CD4-positive, CD25-positive, alpha-beta regulatory T cell (primary cell): Measurements from ENCODE around the gene PTGER4. TPM values are rescaled to one million over a fixed set of nuclear protein-coding genes. Genes with fewer than 3 reads are reported as not detected.

Source experiments
- ATAC-seq, 2 donors: fragments of 150-1000 bp; cut with Tn5 transposase; one replicate each; pipeline ENCODE4 v1.10.0; 2021; ENCODE audit warnings: low read depth in 2 of 2, moderate number of reproducible peaks in 2 of 2, moderate library complexity in 1 of 2
- DNase-seq, 3 donors: peaks; one replicate each; pipeline versions ENCODE4 v3.0.0 to v3.0.0-alpha.2; 2012 to 2022; ENCODE audit warnings: mixed read lengths in 1 of 3
- H3K27ac ChIP-seq: one replicate; pipeline ENCODE4 v1.7.0; 2013; ENCODE audit warnings: mild to moderate bottlenecking, low read length; ENCODE audit not compliant: insufficient read depth, poor library complexity, severe bottlenecking
- H3K27me3 ChIP-seq: one replicate; pipeline ENCODE4 v1.7.0; 2013; ENCODE audit warnings: low read length; ENCODE audit not compliant: control insufficient read depth, insufficient read depth
- H3K36me3 ChIP-seq: one replicate; pipeline ENCODE4 v1.7.0; 2013; ENCODE audit warnings: mild to moderate bottlenecking, low read length, moderate library complexity; ENCODE audit not compliant: control insufficient read depth, insufficient read depth
- H3K4me1 ChIP-seq: 2 replicates; pipeline ENCODE4 v1.7.0; 2013; ENCODE audit warnings: mild to moderate bottlenecking, low read length; ENCODE audit not compliant: insufficient read depth, control insufficient read depth, poor library complexity, severe bottlenecking
- H3K4me3 ChIP-seq: one replicate; pipeline ENCODE4 v1.7.0; 2013; ENCODE audit warnings: low read depth, mild to moderate bottlenecking, low read length, moderate library complexity
- H3K9me3 ChIP-seq, 2 experiments: 1 replicate in 1 of 2; 2 replicates in 1 of 2; pipeline ENCODE4 v1.7.0; 2013; ENCODE audit warnings: low read length in 2 of 2, mild to moderate bottlenecking in 1 of 2, moderate library complexity in 1 of 2; ENCODE audit not compliant: control insufficient read depth in 2 of 2
- H3K27ac Mint-ChIP-seq, 3 donors: one replicate each; pipeline ENCODE4 v1.8.0; 2020 to 2022; ENCODE audit warnings: mild to moderate bottlenecking in 3 of 3, mixed read lengths in 3 of 3, moderate library complexity in 2 of 3
- H3K27me3 Mint-ChIP-seq: one replicate; pipeline ENCODE4 v1.8.0; 2022; ENCODE audit warnings: mild to moderate bottlenecking, mixed read lengths
- H3K36me3 Mint-ChIP-seq: one replicate; pipeline ENCODE4 v1.8.0; 2020; ENCODE audit warnings: mixed read lengths
- H3K4me1 Mint-ChIP-seq, 4 donors: one replicate each; pipeline ENCODE4 v1.8.0; 2020 to 2022; ENCODE audit warnings: mixed read lengths in 4 of 4, mild to moderate bottlenecking in 1 of 4
- H3K4me3 Mint-ChIP-seq, 4 donors: one replicate each; pipeline ENCODE4 v1.8.0; 2020 to 2022; ENCODE audit warnings: mild to moderate bottlenecking in 4 of 4, mixed read lengths in 4 of 4, moderate library complexity in 3 of 4
- H3K9me3 Mint-ChIP-seq, 7 donors: one replicate each; pipeline ENCODE4 v1.8.0; 2020 to 2022; ENCODE audit warnings: mixed read lengths in 7 of 7, mild to moderate bottlenecking in 3 of 7, moderate library complexity in 2 of 7
- polyA plus RNA-seq, 4 donors: library from polyadenylated mRNA; unstranded; fragments of 300-500 nt; fragmentation: Illumina TruSeq; gene quantifications; one replicate each; pipeline ENCODE4 v1.2.3, GENCODE V29; 2021
- total RNA-seq: library from RNA; stranded (reverse); gene quantifications from one replicate; pipeline ENCODE4 v1.2.3, GENCODE V29; 2022

The PTGER4 gene
- total and polyA plus RNA-seq, 5 donors from 2014 or later: 17.2 to 343 (median 27.6) TPM

GRCh38 chr5:40685976-40686486, 6.3 kb downstream of the PTGER4 start:
- peaks cover 70% of the 10 kb centered on the region for H3K4me1 ChIP-seq
- H3K4me3 ChIP-seq: peak overlapping the region; percentile 100
- Mint-ChIP-seq H3K27ac (peak overlapping the region; percentile 82 to 83 (median 82)), H3K4me1 (peaks cover 46 to 78% (median 60%) of the 10 kb centered on the region in 4 donors), H3K4me3 (peak overlapping the region; percentile 90 to 98 (median 96)), H3K27me3 (no peaks in the 10 kb centered on the region), H3K36me3 (peaks cover 17% of the 10 kb centered on the region), H3K9me3 (no peaks in the 10 kb centered on the region)
- no peaks in the 10 kb centered on the region for H3K9me3 ChIP-seq
- no peak for DNase-seq
- ATAC-seq: no peak
- H3K36me3 ChIP-seq: peaks cover 33% of the 10 kb centered on the region
- no peaks in the 10 kb centered on the region for H3K27me3 ChIP-seq
- H3K27ac ChIP-seq: peak overlapping the region; percentile 90

GRCh38 chr5:40687321-40687720, 7.6 kb downstream of the PTGER4 start:
- peaks cover 25% of the 10 kb centered on the region for H3K36me3 Mint-ChIP-seq
- H3K36me3 ChIP-seq: peaks cover 34% of the 10 kb centered on the region
- peak overlapping the region; percentile 100 for H3K4me3 ChIP-seq
- no peak for ATAC-seq
- no peaks in the 10 kb centered on the region for H3K9me3 Mint-ChIP-seq
- H3K4me3 Mint-ChIP-seq: peak overlapping the region; percentile 90 to 98 (median 96)
- no peaks in the 10 kb centered on the region for H3K9me3 ChIP-seq
- H3K4me1 Mint-ChIP-seq: peaks cover 46 to 89% (median 68%) of the 10 kb centered on the region in 4 donors
- H3K27me3 Mint-ChIP-seq: no peaks in the 10 kb centered on the region
- peak overlapping the region; percentile 66 for H3K27ac ChIP-seq
- peak overlapping the region; percentile 83 to 97 (median 93) for H3K27ac Mint-ChIP-seq
- DNase-seq: peak in 2 of 3 donors; percentile 13 to 53
- H3K27me3 ChIP-seq: no peaks in the 10 kb centered on the region
- peaks cover 75% of the 10 kb centered on the region for H3K4me1 ChIP-seq

- Histone ChIP-seq H3K4me3 (peak overlapping the region; percentile 100), H3K27me3 (no peaks in the 10 kb centered on the region), H3K9me3 (no peaks in the 10 kb centered on the region), H3K27ac (peak overlapping the region; percentile 66), H3K36me3 (peaks cover 42% of the 10 kb centered on the region), H3K4me1 (peaks cover 70% of the 10 kb centered on the region)
- ATAC-seq: peak; percentile 83 to 86
- peak overlapping the region; percentile 76 to 93 (median 83) for H3K27ac Mint-ChIP-seq
- peak; percentile 77 to 92 (median 84) for DNase-seq
- H3K4me1 Mint-ChIP-seq: peaks cover 44 to 84% (median 69%) of the 10 kb centered on the region in 4 donors
- H3K36me3 Mint-ChIP-seq: peaks cover 26% of the 10 kb centered on the region
- H3K27me3 Mint-ChIP-seq: no peaks in the 10 kb centered on the region
- peak overlapping the region; percentile 90 to 98 (median 96) for H3K4me3 Mint-ChIP-seq
- H3K9me3 Mint-ChIP-seq: no peaks in the 10 kb centered on the region
Measured at GRCh38 chr5:40688127-40688761, 8.5 kb downstream of the PTGER4 start.

- H3K27ac ChIP-seq: no peak overlapping the region
- H3K4me1 ChIP-seq: peaks cover 65% of the 10 kb centered on the region
- no peaks in the 10 kb centered on the region for H3K9me3 Mint-ChIP-seq
- no peaks in the 10 kb centered on the region for H3K27me3 ChIP-seq
- H3K36me3 Mint-ChIP-seq: peaks cover 26% of the 10 kb centered on the region
- H3K4me1 Mint-ChIP-seq: peaks cover 39 to 78% (median 65%) of the 10 kb centered on the region in 4 donors
- no peak for DNase-seq
- H3K27me3 Mint-ChIP-seq: no peaks in the 10 kb centered on the region
- ATAC-seq: no peak
- H3K36me3 ChIP-seq: peaks cover 45% of the 10 kb centered on the region
- no peaks in the 10 kb centered on the region for H3K9me3 ChIP-seq
- peak overlapping the region in 2 of 3 donors; percentile 4 to 83 for H3K27ac Mint-ChIP-seq
- peak overlapping the region in 2 of 4 donors; percentile 60 to 97 for H3K4me3 Mint-ChIP-seq
- H3K4me3 ChIP-seq: peak overlapping the region; percentile 100
Measured at GRCh38 chr5:40688996-40689395, 9.3 kb downstream of the PTGER4 start.

GRCh38 chr5:40689438-40689837, 9.7 kb downstream of the PTGER4 start:
- DNase-seq (peak in 2 of 3 donors; percentile 23 to 56), ATAC-seq (peak; percentile 71 to 77)
- Histone ChIP-seq H3K27me3 (no peaks in the 10 kb centered on the region), H3K27ac (no peak overlapping the region), H3K4me1 (peaks cover 60% of the 10 kb centered on the region), H3K4me3 (peak overlapping the region; percentile 46), H3K36me3 (peaks cover 47% of the 10 kb centered on the region), H3K9me3 (no peaks in the 10 kb centered on the region)
- Mint-ChIP-seq H3K36me3 (peaks cover 26% of the 10 kb centered on the region), H3K4me1 (peaks cover 39 to 73% (median 61%) of the 10 kb centered on the region in 4 donors), H3K27ac (peak overlapping the region; percentile 4 to 83 (median 82)), H3K9me3 (no peaks in the 10 kb centered on the region), H3K4me3 (peak overlapping the region; percentile 6 to 97 (median 34)), H3K27me3 (no peaks in the 10 kb centered on the region)

GRCh38 chr5:40690267-40690666, 10.6 kb downstream of the PTGER4 start:
- no peaks in the 10 kb centered on the region for H3K9me3 ChIP-seq
- ATAC-seq: no peak
- Mint-ChIP-seq H3K27me3 (no peaks in the 10 kb centered on the region), H3K4me1 (peaks cover 36 to 68% (median 56%) of the 10 kb centered on the region in 4 donors), H3K4me3 (peak overlapping the region in 2 of 4 donors; percentile 28 to 54), H3K9me3 (no peaks in the 10 kb centered on the region), H3K36me3 (peaks cover 26% of the 10 kb centered on the region), H3K27ac (no peak overlapping the region)
- H3K36me3 ChIP-seq: peaks cover 53% of the 10 kb centered on the region
- no peaks in the 10 kb centered on the region for H3K27me3 ChIP-seq
- no peak for DNase-seq
- peaks cover 52% of the 10 kb centered on the region for H3K4me1 ChIP-seq
- H3K27ac ChIP-seq: no peak overlapping the region
- H3K4me3 ChIP-seq: peak overlapping the region; percentile 46

GRCh38 chr5:40691894-40692293, 12.2 kb downstream of the PTGER4 start:
- Histone ChIP-seq H3K4me1 (peaks cover 41% of the 10 kb centered on the region), H3K27ac (no peak overlapping the region), H3K9me3 (no peaks in the 10 kb centered on the region), H3K4me3 (no peak overlapping the region), H3K27me3 (no peaks in the 10 kb centered on the region), H3K36me3 (peaks cover 52% of the 10 kb centered on the region)
- peaks cover 0 to 1% (median 0%) of the 10 kb centered on the region in 7 donors for H3K9me3 Mint-ChIP-seq
- peaks cover 31% of the 10 kb centered on the region for H3K36me3 Mint-ChIP-seq
- H3K4me1 Mint-ChIP-seq: peaks cover 26 to 56% (median 43%) of the 10 kb centered on the region in 4 donors
- H3K27ac Mint-ChIP-seq: peak overlapping the region in 1 of 3 donors; percentile 17
- DNase-seq: no peak
- peak overlapping the region in 1 of 4 donors; percentile 17 for H3K4me3 Mint-ChIP-seq
- no peak for ATAC-seq
- H3K27me3 Mint-ChIP-seq: no peaks in the 10 kb centered on the region
